ENCODE measurements around the gene KDELR3.
"Not testable (repeated sequence)": the region's sequence is repeated elsewhere in the genome, so short reads cannot be mapped to it uniquely, and the experiment has no call there.

Gene KDELR3

DNA sequence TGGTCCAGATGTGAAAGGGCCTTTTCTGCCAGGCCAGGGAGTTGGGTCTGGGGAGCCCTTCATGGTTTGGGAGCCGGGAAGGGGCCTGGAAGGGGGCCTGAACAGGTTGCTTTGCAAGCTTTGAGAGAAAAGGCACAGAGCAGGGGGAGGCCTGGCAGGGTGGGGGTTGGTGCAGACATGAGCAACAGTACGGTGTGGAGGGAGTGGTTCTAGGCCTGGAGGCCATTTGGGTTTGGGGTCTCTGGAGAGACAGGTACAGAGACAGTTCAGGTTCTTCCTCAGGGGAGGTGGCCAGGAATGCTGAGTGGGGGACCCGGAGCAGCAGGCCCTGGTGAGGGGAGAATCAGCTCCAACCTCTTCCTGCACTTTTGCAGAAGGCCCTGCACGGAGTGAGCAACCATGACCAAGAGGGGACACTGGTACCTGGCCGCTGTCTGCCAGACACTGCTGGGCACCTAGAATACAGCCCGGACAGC, 1.4 kb downstream of the KDELR3 start:
- TF ChIP-seq, protein P1, sequence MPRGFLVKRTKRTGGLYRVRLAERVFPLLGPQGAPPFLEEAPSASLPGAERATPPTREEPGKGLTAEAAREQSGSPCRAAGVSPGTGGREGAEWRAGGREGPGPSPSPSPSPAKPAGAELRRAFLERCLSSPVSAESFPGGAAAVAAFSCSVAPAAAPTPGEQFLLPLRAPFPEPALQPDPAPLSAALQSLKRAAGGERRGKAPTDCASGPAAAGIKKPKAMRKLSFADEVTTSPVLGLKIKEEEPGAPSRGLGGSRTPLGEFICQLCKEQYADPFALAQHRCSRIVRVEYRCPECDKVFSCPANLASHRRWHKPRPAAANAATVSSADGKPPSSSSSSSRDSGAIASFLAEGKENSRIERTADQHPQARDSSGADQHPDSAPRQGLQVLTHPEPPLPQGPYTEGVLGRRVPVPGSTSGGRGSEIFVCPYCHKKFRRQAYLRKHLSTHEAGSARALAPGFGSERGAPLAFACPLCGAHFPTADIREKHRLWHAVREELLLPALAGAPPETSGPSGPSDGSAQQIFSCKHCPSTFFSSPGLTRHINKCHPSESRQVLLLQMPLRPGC (tag by site-specific recombination; IDR thresholded peaks at IDR 0.05) = no peak
- TF ChIP-seq, protein P2, sequence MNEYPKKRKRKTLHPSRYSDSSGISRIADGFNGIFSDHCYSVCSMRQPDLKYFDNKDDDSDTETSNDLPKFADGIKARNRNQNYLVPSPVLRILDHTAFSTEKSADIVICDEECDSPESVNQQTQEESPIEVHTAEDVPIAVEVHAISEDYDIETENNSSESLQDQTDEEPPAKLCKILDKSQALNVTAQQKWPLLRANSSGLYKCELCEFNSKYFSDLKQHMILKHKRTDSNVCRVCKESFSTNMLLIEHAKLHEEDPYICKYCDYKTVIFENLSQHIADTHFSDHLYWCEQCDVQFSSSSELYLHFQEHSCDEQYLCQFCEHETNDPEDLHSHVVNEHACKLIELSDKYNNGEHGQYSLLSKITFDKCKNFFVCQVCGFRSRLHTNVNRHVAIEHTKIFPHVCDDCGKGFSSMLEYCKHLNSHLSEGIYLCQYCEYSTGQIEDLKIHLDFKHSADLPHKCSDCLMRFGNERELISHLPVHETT (tag by site-specific recombination; IDR thresholded peaks at IDR 0.05) = no peak
- TF ChIP-seq ZNF701 (tag by site-specific recombination; IDR thresholded peaks at IDR 0.05) = no peak
- TF ChIP-seq KLF7 (tag by site-specific recombination; IDR thresholded peaks at IDR 0.05; ENCODE audit: borderline replicate concordance) = no peak
- Histone ChIP-seq H3K4me1 (ENCODE audit: control insufficient read depth, insufficient read depth, low read length) (peaks cover 6% of the 10 kb centered on the region), H3K27ac (ENCODE audit: extremely low read depth, low read depth, low read length) (no peak overlapping the region), H3K36me3 (ENCODE audit: control insufficient read depth in 2 of 2, insufficient read depth in 1 of 2, low read length in 2 of 2) (no peaks in the 10 kb centered on the region), H3K9me3 (ENCODE audit: control insufficient read depth, insufficient read depth, low read depth, low read length) (no peaks in the 10 kb centered on the region), H3K4me3 (ENCODE audit: low read depth, low read length) (no peak overlapping the region)
- ChIA-PET CTCF (no interaction called here), POLR2A (interaction anchor here (0.6 kb wide), 1 partner anchor 71 kb away, joined by 5 read pairs; no protein-coding TSS in a partner anchor)

- H3K27ac ChIP-seq (ENCODE audit: extremely low read depth, low read depth, low read length); H3K9me3 ChIP-seq (ENCODE audit: control insufficient read depth, insufficient read depth, low read depth, low read length); H3K36me3 ChIP-seq (ENCODE audit: control insufficient read depth in 2 of 2, insufficient read depth in 1 of 2, low read length in 2 of 2); H3K4me3 ChIP-seq (ENCODE audit: low read depth, low read length); H3K4me1 ChIP-seq (ENCODE audit: control insufficient read depth, insufficient read depth, low read length): not testable (repeated sequence)
- ChIA-PET POLR2A (interaction anchor here (0.9 to 1.2 kb wide), 2 partner anchors 10 to 25 kb away, joined by 3 read pairs; no protein-coding TSS in a partner anchor), CTCF (interaction anchor here (0.7 kb wide), 1 partner anchor 428 kb away, joined by 3 read pairs; no protein-coding TSS in a partner anchor)
These were observed 2.3 kb downstream of the KDELR3 start for GRCh38 chr22:38470179-38470578.

DNA sequence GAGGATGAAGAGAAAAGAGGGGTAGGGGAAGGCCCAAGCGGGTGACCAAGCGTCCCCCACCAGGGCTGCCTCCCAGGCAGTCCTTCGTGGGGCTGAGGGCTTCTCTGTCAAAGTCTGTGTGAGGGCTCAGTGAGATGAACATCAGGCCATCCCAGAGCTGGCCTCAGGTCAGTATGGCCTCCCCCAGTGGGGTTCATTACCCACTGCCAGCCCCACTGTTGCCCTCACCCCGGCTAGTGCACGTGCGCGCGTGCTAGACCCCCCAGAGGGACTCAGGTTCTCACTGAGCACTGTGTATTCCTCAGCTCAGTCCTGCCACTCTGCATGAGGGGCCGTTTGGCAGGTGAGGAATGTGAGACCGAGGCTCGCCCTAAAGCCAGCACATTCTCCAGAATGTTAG, 3.3 kb downstream of the KDELR3 start:
- Histone ChIP-seq H3K27ac (ENCODE audit: extremely low read depth, low read depth, low read length) (no peak overlapping the region), H3K9me3 (ENCODE audit: control insufficient read depth, insufficient read depth, low read depth, low read length) (no peaks in the 10 kb centered on the region), H3K36me3 (ENCODE audit: control insufficient read depth in 2 of 2, insufficient read depth in 1 of 2, low read length in 2 of 2) (no peaks in the 10 kb centered on the region; a peak in 1 of 3 replicates), H3K4me3 (ENCODE audit: low read depth, low read length) (no peak overlapping the region), H3K4me1 (ENCODE audit: control insufficient read depth, insufficient read depth, low read length) (peaks cover 6% of the 10 kb centered on the region)
- ChIA-PET CTCF (no interaction called here), POLR2A (interaction anchor here (1.2 kb wide), 1 partner anchor 9 kb away, joined by 3 read pairs; no protein-coding TSS in a partner anchor)
- TF ChIP-seq GLIS1 (tag by site-specific recombination; IDR thresholded peaks at IDR 0.05) = peak; percentile 41; the same call in 1 of the 2 replicates
- TF ChIP-seq GLIS2 (tag by site-specific recombination; IDR thresholded peaks at IDR 0.05) = peak; percentile 29; the same call in 1 of the 2 replicates
- TF ChIP-seq, protein P3, sequence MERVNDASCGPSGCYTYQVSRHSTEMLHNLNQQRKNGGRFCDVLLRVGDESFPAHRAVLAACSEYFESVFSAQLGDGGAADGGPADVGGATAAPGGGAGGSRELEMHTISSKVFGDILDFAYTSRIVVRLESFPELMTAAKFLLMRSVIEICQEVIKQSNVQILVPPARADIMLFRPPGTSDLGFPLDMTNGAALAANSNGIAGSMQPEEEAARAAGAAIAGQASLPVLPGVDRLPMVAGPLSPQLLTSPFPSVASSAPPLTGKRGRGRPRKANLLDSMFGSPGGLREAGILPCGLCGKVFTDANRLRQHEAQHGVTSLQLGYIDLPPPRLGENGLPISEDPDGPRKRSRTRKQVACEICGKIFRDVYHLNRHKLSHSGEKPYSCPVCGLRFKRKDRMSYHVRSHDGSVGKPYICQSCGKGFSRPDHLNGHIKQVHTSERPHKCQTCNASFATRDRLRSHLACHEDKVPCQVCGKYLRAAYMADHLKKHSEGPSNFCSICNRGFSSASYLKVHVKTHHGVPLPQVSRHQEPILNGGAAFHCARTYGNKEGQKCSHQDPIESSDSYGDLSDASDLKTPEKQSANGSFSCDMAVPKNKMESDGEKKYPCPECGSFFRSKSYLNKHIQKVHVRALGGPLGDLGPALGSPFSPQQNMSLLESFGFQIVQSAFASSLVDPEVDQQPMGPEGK (tag by site-specific recombination; IDR thresholded peaks at IDR 0.05) = peak; percentile 13; the same call in 1 of the 2 replicates
- TF ChIP-seq ZNF791 (tag by site-specific recombination; IDR thresholded peaks at IDR 0.05) = no peak

DNA sequence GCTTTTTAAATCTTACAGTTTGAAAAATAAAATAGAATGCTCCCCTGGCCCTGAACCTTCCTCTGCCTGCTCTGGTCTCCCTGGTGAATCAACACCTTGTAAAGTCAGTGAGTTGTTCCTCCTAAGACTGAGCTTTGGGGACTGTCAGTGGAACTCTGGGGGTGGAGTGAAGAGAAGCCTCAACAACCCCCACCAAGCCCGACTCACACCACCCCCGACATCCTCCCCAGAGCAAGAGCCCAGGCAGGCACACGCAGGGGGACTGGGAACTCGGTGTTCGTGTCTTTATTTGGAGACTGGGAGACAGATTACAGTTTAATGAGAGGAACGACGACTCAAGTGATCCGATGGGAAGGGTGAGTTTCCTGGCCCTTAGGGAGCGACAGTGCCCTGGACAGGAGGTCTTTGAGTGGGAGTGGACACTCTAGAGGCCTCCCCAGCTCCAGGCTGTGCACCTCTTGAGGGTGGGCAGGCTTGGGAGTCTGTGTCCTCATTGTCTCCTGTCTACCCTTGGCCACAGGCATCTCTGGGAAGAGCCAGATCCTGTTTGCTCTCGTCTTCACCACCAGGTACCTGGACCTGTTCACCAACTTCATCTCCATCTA, 6.2 kb downstream of the KDELR3 start:
- no peaks in the 10 kb centered on the region for H3K4me1 ChIP-seq (ENCODE audit: control insufficient read depth, insufficient read depth, low read length)
- ChIA-PET CTCF (interaction anchor here (0.6 to 1.1 kb wide), 2 partner anchors 11 to 360 kb away, joined by 3 to 4 read pairs; no protein-coding TSS in a partner anchor), POLR2A (interaction anchor here (1.3 kb wide), 1 partner anchor 9 kb away, joined by 4 read pairs; no protein-coding TSS in a partner anchor)
- H3K36me3 ChIP-seq (ENCODE audit: control insufficient read depth in 2 of 2, insufficient read depth in 1 of 2, low read length in 2 of 2) = peaks cover 0 to 4% of the 10 kb centered on the region in 2 experiments; a peak in 2 of 3 replicates
- H3K4me3 ChIP-seq (ENCODE audit: low read depth, low read length) = no peak overlapping the region
- H3K9me3 ChIP-seq (ENCODE audit: control insufficient read depth, insufficient read depth, low read depth, low read length) = no peaks in the 10 kb centered on the region
- TF ChIP-seq, protein P4, sequence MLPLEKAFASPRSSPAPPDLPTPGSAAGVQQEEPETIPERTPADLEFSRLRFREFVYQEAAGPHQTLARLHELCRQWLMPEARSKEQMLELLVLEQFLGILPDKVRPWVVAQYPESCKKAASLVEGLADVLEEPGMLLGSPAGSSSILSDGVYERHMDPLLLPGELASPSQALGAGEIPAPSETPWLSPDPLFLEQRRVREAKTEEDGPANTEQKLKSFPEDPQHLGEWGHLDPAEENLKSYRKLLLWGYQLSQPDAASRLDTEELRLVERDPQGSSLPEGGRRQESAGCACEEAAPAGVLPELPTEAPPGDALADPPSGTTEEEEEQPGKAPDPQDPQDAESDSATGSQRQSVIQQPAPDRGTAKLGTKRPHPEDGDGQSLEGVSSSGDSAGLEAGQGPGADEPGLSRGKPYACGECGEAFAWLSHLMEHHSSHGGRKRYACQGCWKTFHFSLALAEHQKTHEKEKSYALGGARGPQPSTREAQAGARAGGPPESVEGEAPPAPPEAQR (tag by site-specific recombination; IDR thresholded peaks at IDR 0.05) = no peak
- 0 out of 2 replicates have a peak, but pooled peaks have one; percentile 42 for TF ChIP-seq ZBTB17 (tag by site-specific recombination; IDR thresholded peaks at IDR 0.05)
- peak; percentile 37 for TF ChIP-seq ZFHX2 (tag by site-specific recombination; conservative IDR thresholded peaks at IDR 0.05)
- TF ChIP-seq, protein P5, sequence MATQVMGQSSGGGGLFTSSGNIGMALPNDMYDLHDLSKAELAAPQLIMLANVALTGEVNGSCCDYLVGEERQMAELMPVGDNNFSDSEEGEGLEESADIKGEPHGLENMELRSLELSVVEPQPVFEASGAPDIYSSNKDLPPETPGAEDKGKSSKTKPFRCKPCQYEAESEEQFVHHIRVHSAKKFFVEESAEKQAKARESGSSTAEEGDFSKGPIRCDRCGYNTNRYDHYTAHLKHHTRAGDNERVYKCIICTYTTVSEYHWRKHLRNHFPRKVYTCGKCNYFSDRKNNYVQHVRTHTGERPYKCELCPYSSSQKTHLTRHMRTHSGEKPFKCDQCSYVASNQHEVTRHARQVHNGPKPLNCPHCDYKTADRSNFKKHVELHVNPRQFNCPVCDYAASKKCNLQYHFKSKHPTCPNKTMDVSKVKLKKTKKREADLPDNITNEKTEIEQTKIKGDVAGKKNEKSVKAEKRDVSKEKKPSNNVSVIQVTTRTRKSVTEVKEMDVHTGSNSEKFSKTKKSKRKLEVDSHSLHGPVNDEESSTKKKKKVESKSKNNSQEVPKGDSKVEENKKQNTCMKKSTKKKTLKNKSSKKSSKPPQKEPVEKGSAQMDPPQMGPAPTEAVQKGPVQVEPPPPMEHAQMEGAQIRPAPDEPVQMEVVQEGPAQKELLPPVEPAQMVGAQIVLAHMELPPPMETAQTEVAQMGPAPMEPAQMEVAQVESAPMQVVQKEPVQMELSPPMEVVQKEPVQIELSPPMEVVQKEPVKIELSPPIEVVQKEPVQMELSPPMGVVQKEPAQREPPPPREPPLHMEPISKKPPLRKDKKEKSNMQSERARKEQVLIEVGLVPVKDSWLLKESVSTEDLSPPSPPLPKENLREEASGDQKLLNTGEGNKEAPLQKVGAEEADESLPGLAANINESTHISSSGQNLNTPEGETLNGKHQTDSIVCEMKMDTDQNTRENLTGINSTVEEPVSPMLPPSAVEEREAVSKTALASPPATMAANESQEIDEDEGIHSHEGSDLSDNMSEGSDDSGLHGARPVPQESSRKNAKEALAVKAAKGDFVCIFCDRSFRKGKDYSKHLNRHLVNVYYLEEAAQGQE (tag by site-specific recombination; IDR thresholded peaks at IDR 0.05) = no peak
- peak; percentile 40; the same call in 1 of the 2 replicates for TF ChIP-seq EGR2 (tag by site-specific recombination; IDR thresholded peaks at IDR 0.05; ENCODE audit: low read depth)
- TF ChIP-seq ZNF366 (tag by site-specific recombination; conservative IDR thresholded peaks at IDR 0.05) = no peak
- no peak overlapping the region for H3K27ac ChIP-seq (ENCODE audit: extremely low read depth, low read depth, low read length)

Data from HEK293 (cell line).